Mesothelial cell of epicardium (in vitro differentiated cells): ENCODE measurements around the gene PTPRG. TPM values are rescaled to one million over a fixed set of nuclear protein-coding genes. Genes with fewer than 3 reads are reported as not detected.

ENCODE experiments used
- DNase-seq, 2 experiments: peaks; one replicate each; pipeline ENCODE4 v3.0.0; 2021; ENCODE audit warnings: low spot score in 2 of 2; ENCODE audit not compliant: unreplicated experiment in 2 of 2
- H3K27ac Mint-ChIP-seq: 2 replicates; pipeline ENCODE4 v1.8.0; 2021; ENCODE audit warnings: mixed read lengths
- H3K27me3 Mint-ChIP-seq: 2 replicates; pipeline ENCODE4 v1.8.0; 2021; ENCODE audit warnings: low read depth, mixed read lengths
- H3K36me3 Mint-ChIP-seq: 2 replicates; pipeline ENCODE4 v1.8.0; 2021; ENCODE audit warnings: mixed read lengths
- H3K4me1 Mint-ChIP-seq: 2 replicates; pipeline ENCODE4 v1.8.0; 2021; ENCODE audit warnings: mixed read lengths
- H3K4me3 Mint-ChIP-seq: 2 replicates; pipeline ENCODE4 v1.8.0; 2021; ENCODE audit warnings: mild to moderate bottlenecking, moderate library complexity, mixed read lengths
- H3K9me3 Mint-ChIP-seq: 2 replicates; pipeline ENCODE4 v1.8.0; 2021; ENCODE audit warnings: mixed read lengths
- CTCF ChIP-seq: fragments of 200-600 bp; sonication (generic); IDR thresholded peaks from one replicate; pipeline ENCODE4 v1.5.0; 2021; ENCODE audit warnings: antibody characterized with exemption; ENCODE audit not compliant: unreplicated experiment
- total RNA-seq: library from RNA; stranded (reverse); gene quantifications from 3 replicates; pipeline ENCODE4 v1.2.1, GENCODE V29; 2021

Gene PTPRG
- total RNA-seq, 1 donor from 2014 or later, result 40.4 TPM

GRCh38 chr3:61794341-61794740, 233.0 kb downstream of the PTPRG start:
- TF ChIP-seq CTCF, result no peak
- Mint-ChIP-seq H3K9me3 (no peaks in the 10 kb centered on the region), H3K27me3 (peaks cover 59% of the 10 kb centered on the region), H3K4me1 (peaks cover 14% of the 10 kb centered on the region), H3K27ac (no peak overlapping the region), H3K4me3 (no peak overlapping the region), H3K36me3 (no peaks in the 10 kb centered on the region)
- DNase-seq, result no peak

GRCh38 chr3:61794961-61795360, 233.6 kb downstream of the PTPRG start:
- peaks cover 59% of the 10 kb centered on the region for H3K27me3 Mint-ChIP-seq
- H3K27ac Mint-ChIP-seq, result no peak overlapping the region
- no peak for DNase-seq
- no peaks in the 10 kb centered on the region for H3K9me3 Mint-ChIP-seq
- peaks cover 14% of the 10 kb centered on the region for H3K4me1 Mint-ChIP-seq
- H3K4me3 Mint-ChIP-seq, result no peak overlapping the region
- no peak for TF ChIP-seq CTCF
- H3K36me3 Mint-ChIP-seq, result no peaks in the 10 kb centered on the region

GRCh38 chr3:61796088-61796680, 234.8 kb downstream of the PTPRG start:
- H3K4me1 Mint-ChIP-seq, result peaks cover 14% of the 10 kb centered on the region
- H3K36me3 Mint-ChIP-seq, result no peaks in the 10 kb centered on the region
- DNase-seq, result no peak
- H3K27me3 Mint-ChIP-seq, result peaks cover 61% of the 10 kb centered on the region
- TF ChIP-seq CTCF, result no peak
- H3K27ac Mint-ChIP-seq, result no peak overlapping the region
- H3K4me3 Mint-ChIP-seq, result no peak overlapping the region
- H3K9me3 Mint-ChIP-seq, result no peaks in the 10 kb centered on the region

- H3K4me1 Mint-ChIP-seq, result peaks cover 14% of the 10 kb centered on the region
- peaks cover 58% of the 10 kb centered on the region for H3K27me3 Mint-ChIP-seq
- H3K36me3 Mint-ChIP-seq, result no peaks in the 10 kb centered on the region
- no peak for DNase-seq
- no peak overlapping the region for H3K27ac Mint-ChIP-seq
- H3K9me3 Mint-ChIP-seq, result no peaks in the 10 kb centered on the region
- no peak for TF ChIP-seq CTCF
- H3K4me3 Mint-ChIP-seq, result no peak overlapping the region
These were observed 235.5 kb downstream of the PTPRG start for GRCh38 chr3:61796911-61797310.

- no peak overlapping the region for H3K4me3 Mint-ChIP-seq
- DNase-seq, result no peak
- H3K27me3 Mint-ChIP-seq, result peaks cover 28% of the 10 kb centered on the region
- H3K4me1 Mint-ChIP-seq, result peaks cover 33% of the 10 kb centered on the region
- no peak overlapping the region for H3K27ac Mint-ChIP-seq
- H3K36me3 Mint-ChIP-seq, result no peaks in the 10 kb centered on the region
- H3K9me3 Mint-ChIP-seq, result no peaks in the 10 kb centered on the region
- no peak for TF ChIP-seq CTCF
These were observed 241.4 kb downstream of the PTPRG start for GRCh38 chr3:61802772-61803171.

- Mint-ChIP-seq H3K9me3 (no peaks in the 10 kb centered on the region), H3K27ac (no peak overlapping the region), H3K36me3 (no peaks in the 10 kb centered on the region), H3K4me3 (no peak overlapping the region), H3K4me1 (peaks cover 42% of the 10 kb centered on the region), H3K27me3 (peaks cover 20% of the 10 kb centered on the region)
- no peak for TF ChIP-seq CTCF
- DNase-seq, result no peak
These were observed 242.6 kb downstream of the PTPRG start for GRCh38 chr3:61803983-61804382.
